Esophagus muscularis mucosa (tissue), 3 donors: ENCODE measurements around the gene OR10G2.

Experiments
- CTCF ChIP-seq, 3 experiments: fragments of 200-600 bp in 2 of 3; fragments of 450-650 bp in 1 of 3; sonication (generic) in 2 of 3; IDR thresholded peaks; one replicate each; pipeline ENCODE4 v1.5.1; 2017 to 2019; ENCODE audit warnings: antibody characterized with exemption in 3 of 3, mild to moderate bottlenecking in 2 of 3, moderate library complexity in 1 of 3
- EP300 ChIP-seq: sonication (generic); formaldehyde crosslinking; IDR thresholded peaks from one replicate; pipeline ENCODE4 v1.6.1; 2017; ENCODE audit warnings: antibody characterized with exemption

DNA sequence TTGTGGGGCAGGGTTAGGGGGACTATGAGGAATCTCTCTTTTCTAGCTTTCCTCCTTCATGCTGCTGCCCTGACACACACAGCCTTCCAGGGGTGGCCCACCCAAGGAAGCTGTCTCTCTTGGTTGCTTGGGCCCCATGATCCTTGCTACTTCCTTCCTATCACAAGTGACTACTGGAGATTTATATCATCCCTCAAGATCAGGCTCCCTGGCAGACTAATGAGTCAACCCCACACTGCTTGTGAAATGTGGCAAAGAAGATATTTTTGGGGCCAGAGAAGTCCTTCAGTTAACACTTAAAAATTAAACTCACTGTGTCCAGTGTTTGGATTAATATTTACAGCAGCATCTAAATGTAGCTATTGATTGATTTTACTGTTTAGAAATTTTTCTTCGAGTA, 37.4 kb upstream of the OR10G2 start:
- TF ChIP-seq EP300 (no peak), CTCF (IDR thresholded peaks at IDR 0.05) (no peak)
